Measurements from ENCODE around the gene GALNS.

DNA sequence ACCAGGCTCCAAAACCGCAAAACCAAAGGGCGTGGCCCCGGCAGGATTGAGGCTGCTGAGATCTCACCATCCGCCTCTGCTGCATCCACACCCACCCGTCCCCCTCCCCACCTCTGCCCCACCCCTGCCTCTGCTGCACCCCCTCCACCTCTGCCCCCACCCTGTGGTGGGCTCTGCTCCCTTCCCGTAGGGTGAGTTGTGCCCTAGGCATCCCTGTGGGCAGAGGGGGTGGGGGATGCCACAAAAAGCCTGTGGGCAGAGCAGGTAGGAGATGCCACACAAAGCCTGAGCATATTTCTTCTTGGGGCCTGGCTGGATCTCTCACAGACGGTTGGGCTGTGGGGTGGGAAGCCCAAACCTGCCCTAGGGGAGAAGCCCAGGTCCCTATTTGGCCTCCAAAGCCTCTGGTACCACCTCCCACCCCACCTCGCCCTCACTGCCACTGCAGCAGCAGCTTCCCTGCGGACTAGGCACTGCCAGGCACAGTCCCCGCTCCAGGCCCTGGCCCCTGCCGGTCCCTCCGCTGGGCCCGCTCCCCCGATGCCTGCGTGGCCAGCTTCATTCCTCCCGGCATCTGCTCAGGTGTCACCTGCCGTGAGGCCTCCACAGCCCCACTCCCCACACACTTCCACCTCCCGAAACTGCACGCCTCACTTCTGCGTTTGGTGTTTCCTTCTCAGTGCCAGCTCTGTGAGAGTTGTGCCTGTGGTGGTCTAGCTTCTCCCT is 21.0 kb upstream of the GALNS start:
- TF ChIP-seq, protein P1, sequence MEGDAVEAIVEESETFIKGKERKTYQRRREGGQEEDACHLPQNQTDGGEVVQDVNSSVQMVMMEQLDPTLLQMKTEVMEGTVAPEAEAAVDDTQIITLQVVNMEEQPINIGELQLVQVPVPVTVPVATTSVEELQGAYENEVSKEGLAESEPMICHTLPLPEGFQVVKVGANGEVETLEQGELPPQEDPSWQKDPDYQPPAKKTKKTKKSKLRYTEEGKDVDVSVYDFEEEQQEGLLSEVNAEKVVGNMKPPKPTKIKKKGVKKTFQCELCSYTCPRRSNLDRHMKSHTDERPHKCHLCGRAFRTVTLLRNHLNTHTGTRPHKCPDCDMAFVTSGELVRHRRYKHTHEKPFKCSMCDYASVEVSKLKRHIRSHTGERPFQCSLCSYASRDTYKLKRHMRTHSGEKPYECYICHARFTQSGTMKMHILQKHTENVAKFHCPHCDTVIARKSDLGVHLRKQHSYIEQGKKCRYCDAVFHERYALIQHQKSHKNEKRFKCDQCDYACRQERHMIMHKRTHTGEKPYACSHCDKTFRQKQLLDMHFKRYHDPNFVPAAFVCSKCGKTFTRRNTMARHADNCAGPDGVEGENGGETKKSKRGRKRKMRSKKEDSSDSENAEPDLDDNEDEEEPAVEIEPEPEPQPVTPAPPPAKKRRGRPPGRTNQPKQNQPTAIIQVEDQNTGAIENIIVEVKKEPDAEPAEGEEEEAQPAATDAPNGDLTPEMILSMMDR (IDR thresholded peaks at IDR 0.05): no peak
- no peak for TF ChIP-seq POLR2A (IDR thresholded peaks at IDR 0.05)

All from adrenal gland (tissue), 5 donors.